Calu3 (cell line): ENCODE measurements around the gene GBA2. TPM values are rescaled to one million over a fixed set of nuclear protein-coding genes. Genes with fewer than 3 reads are reported as not detected.
A peak's percentile ranks its signal among the peaks of the same experiment; 100 is the strongest.

Source experiments
- BruUV-seq: library from RNA; stranded (reverse); fragments of 400-500 nt; replicated peaks from 2 replicates; lab custom pipeline; 2021; lab: Mats Ljungman, UMichigan
- CTCF ChIA-PET: fragments of 300-600 bp; sonication (Branson Sonifier 250); formaldehyde crosslinking; loops from one replicate; lab custom pipeline; 2022; ENCODE audit warnings: antibody characterized with exemption; lab: Charles Lee
- DNase-seq: peaks from one replicate; pipeline ENCODE4 v3.0.0; 2022
- H3K27ac Mint-ChIP-seq: one replicate; pipeline ENCODE4 v1.8.0; 2022; ENCODE audit warnings: mixed read lengths; ENCODE audit not compliant: unreplicated experiment
- H3K27me3 Mint-ChIP-seq: one replicate; pipeline ENCODE4 v1.8.0; 2022; ENCODE audit warnings: mixed read lengths; ENCODE audit not compliant: unreplicated experiment
- H3K36me3 Mint-ChIP-seq: one replicate; pipeline ENCODE4 v1.8.0; 2022; ENCODE audit warnings: mild to moderate bottlenecking, moderate library complexity, mixed read lengths; ENCODE audit not compliant: insufficient read depth, unreplicated experiment
- H3K4me1 Mint-ChIP-seq: one replicate; pipeline ENCODE4 v1.8.0; 2022; ENCODE audit warnings: mild to moderate bottlenecking, low read depth, mixed read lengths; ENCODE audit not compliant: unreplicated experiment
- H3K4me3 Mint-ChIP-seq: one replicate; pipeline ENCODE4 v1.8.0; 2022; ENCODE audit warnings: mild to moderate bottlenecking, low read depth, moderate library complexity, mixed read lengths; ENCODE audit not compliant: unreplicated experiment
- H3K9me3 Mint-ChIP-seq: one replicate; pipeline ENCODE4 v1.8.0; 2022; ENCODE audit warnings: low read depth, mixed read lengths; ENCODE audit not compliant: unreplicated experiment
- intact Hi-C: fragments of 100-400 bp; cut with micrococcal nuclease; formaldehyde crosslinking; loops from one replicate; pipeline ENCODE4 v1.10.0; 2022; ENCODE audit not compliant: unreplicated experiment
- total RNA-seq: library from RNA; stranded (reverse); gene quantifications from 2 replicates; pipeline ENCODE4 v1.2.3, GENCODE V29; 2022
- TF ChIP-seq, protein P1 (sequence below): fragments of 200-600 bp; IDR thresholded peaks from one replicate; pipeline ENCODE4 v1.8.0; 2022; ENCODE audit warnings: antibody characterized with exemption; ENCODE audit not compliant: unreplicated experiment

GBA2 gene
- total RNA-seq, 1 experiment from 2014 or later: 62.7 TPM

DNA sequence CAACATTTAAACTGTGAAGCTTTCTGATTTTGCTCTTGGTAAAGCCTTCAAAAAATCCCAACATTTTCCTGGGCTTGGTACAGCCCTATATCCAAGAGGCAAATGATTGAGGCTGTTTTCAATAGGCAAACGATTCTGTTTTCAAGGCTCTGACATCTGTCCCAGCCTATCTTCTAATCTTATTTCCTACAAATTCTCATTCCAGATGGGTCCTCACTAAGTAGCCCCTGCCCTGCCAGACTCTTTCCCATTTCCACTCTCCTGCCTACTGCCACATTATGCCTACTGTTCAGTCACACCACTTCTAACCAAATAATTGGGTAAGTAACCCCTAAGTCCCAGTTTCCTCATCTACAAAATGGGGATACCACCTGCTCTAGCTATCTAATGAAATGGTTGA is 3.5 kb downstream of the GBA2 start:
- TF ChIP-seq, protein P1, sequence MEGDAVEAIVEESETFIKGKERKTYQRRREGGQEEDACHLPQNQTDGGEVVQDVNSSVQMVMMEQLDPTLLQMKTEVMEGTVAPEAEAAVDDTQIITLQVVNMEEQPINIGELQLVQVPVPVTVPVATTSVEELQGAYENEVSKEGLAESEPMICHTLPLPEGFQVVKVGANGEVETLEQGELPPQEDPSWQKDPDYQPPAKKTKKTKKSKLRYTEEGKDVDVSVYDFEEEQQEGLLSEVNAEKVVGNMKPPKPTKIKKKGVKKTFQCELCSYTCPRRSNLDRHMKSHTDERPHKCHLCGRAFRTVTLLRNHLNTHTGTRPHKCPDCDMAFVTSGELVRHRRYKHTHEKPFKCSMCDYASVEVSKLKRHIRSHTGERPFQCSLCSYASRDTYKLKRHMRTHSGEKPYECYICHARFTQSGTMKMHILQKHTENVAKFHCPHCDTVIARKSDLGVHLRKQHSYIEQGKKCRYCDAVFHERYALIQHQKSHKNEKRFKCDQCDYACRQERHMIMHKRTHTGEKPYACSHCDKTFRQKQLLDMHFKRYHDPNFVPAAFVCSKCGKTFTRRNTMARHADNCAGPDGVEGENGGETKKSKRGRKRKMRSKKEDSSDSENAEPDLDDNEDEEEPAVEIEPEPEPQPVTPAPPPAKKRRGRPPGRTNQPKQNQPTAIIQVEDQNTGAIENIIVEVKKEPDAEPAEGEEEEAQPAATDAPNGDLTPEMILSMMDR: no peak
- H3K4me3 Mint-ChIP-seq: peak overlapping the region; percentile 78
- H3K27me3 Mint-ChIP-seq: no peaks in the 10 kb centered on the region
- no peak for DNase-seq
- peaks cover 48% of the 10 kb centered on the region for H3K36me3 Mint-ChIP-seq
- H3K9me3 Mint-ChIP-seq: no peaks in the 10 kb centered on the region
- peaks cover 20% of the 10 kb centered on the region for H3K4me1 Mint-ChIP-seq
- CTCF ChIA-PET: no interaction called here
- H3K27ac Mint-ChIP-seq: peak overlapping the region; percentile 25
- no TSS peak for BruUV-seq
- intact Hi-C loops: no loop called here

DNA sequence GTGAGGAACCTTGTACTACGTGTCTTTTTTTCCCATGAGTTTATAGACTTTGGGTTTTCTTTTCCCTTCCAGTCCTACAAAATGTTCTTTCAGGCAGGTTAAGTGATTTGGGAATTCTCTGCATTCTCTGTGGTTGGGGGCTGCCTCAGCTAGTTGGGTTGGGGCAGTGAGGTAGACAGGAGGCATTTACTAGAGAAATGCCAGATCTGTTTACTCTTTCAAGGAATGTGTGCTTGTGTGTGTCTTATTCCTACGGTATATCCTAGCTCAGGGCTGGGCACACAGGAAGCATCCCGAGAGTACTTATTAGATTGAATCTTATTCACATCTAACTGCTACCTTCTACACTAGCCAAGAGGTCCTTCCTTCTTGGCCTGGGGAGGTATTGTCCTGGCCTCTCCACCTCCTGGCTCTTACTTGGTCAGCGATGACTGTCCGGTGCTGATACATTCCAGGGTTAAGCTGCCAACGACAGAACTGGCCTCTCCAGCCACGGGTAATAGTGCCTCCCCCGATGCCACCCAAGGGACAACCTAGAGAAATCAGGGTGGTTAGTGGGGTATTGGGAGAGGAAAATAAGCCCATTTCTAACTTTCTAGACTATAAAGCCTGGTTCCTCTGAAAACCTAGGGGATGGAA is 5.0 kb downstream of the GBA2 start:
- Mint-ChIP-seq H3K36me3 (peaks cover 48% of the 10 kb centered on the region), H3K4me1 (peaks cover 20% of the 10 kb centered on the region), H3K27ac (no peak overlapping the region), H3K4me3 (no peak overlapping the region), H3K27me3 (no peaks in the 10 kb centered on the region), H3K9me3 (no peaks in the 10 kb centered on the region)
- intact Hi-C loops: no loop called here
- DNase-seq: no peak
- TF ChIP-seq, protein P1: no peak
- BruUV-seq: no TSS peak
- CTCF ChIA-PET: no interaction called here

DNA sequence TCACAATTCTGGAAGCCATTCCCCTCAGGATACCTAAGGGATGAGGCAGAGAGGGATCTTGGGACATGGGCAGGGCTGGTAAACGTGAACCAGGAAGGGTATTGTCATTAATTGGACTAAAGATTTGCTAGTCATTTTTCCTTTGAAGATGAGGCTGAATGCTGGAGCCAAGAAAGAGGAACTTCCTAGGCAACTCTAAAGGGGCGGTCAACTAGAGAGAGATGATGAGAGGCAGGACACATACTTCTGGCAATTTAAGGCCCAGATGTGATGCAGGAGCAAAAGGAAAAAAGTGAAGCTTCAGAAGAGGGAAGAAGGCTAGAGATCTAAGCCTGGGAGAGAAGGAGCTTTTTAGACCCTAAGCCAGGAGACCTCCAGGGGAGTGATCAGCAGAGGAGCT is 5.6 kb downstream of the GBA2 start:
- TF ChIP-seq, protein P1: no peak
- no peak overlapping the region for H3K4me3 Mint-ChIP-seq
- peaks cover 20% of the 10 kb centered on the region for H3K4me1 Mint-ChIP-seq
- CTCF ChIA-PET: no interaction called here
- H3K27ac Mint-ChIP-seq: no peak overlapping the region
- no TSS peak for BruUV-seq
- H3K9me3 Mint-ChIP-seq: no peaks in the 10 kb centered on the region
- DNase-seq: no peak
- no peaks in the 10 kb centered on the region for H3K27me3 Mint-ChIP-seq
- peaks cover 48% of the 10 kb centered on the region for H3K36me3 Mint-ChIP-seq
- intact Hi-C loops: no loop called here

- Mint-ChIP-seq H3K36me3 (peaks cover 37% of the 10 kb centered on the region), H3K4me1 (peaks cover 11% of the 10 kb centered on the region), H3K27me3 (no peaks in the 10 kb centered on the region), H3K9me3 (no peaks in the 10 kb centered on the region), H3K27ac (no peak overlapping the region), H3K4me3 (no peak overlapping the region)
- intact Hi-C loops: no loop called here
- TF ChIP-seq, protein P1: no peak
- no TSS peak for BruUV-seq
- DNase-seq: no peak
- CTCF ChIA-PET: no interaction called here
These were observed 7.3 kb downstream of the GBA2 start for GRCh38 chr9:35741740-35742139.
